Measurements from ENCODE around the gene PRAMEF15.
"Not testable (repeated sequence)": the region's sequence is repeated elsewhere in the genome, so short reads cannot be mapped to it uniquely, and the experiment has no call there.

DNA sequence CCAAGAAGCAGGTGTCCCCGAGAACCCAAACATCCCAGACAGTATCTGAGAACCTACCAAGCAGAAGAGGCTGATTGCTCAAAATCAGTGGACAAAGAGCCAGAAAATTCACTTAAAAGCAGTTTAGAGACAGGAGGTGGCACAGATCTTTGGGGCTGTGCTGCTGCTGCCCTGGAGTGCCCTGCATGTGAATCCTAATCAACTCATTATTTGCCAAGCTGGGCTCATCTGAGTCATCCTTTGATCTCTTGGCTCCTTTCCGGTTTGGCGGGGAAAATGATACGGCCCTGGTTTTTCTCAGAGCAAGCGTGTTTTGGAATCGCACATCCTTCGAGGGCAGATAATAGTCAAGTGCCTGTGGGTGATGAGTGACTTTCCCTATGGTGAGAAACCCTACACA lies 47.0 kb downstream of the PRAMEF15 start:
- not testable (repeated sequence) for TF ChIP-seq NRL (CRISPR knock-in tag; IDR thresholded peaks at IDR 0.05; ENCODE audit: borderline replicate concordance); HCFC1 (IDR thresholded peaks at IDR 0.05; ENCODE audit: low read depth, low read length); POLR2AphosphoS2 (IDR thresholded peaks at IDR 0.05; ENCODE audit: low read depth, low read length); SRSF9 (IDR thresholded peaks at IDR 0.05; ENCODE audit: borderline replicate concordance, insufficient read depth, low read depth, low read length, poor library complexity, severe bottlenecking)

All from HepG2 (cell line).